OCI-LY3 (cell line): ENCODE data around the gene CACNA2D1.

Experiments
- H2AFZ ChIP-seq: fragments of 200-600, 300-600 bp; shearing (Covaris generic); 2 replicates; pipeline ENCODE4 v1.6.0; 2014; ENCODE audit warnings: antibody characterized with exemption, low read depth, low read length
- H3K27ac ChIP-seq: fragments of 200-600, 300-600 bp; sonication (generic); 2 replicates; pipeline ENCODE4 v1.5.1; 2014; ENCODE audit warnings: mild to moderate bottlenecking, low read length, moderate library complexity, mixed read lengths
- H3K27me3 ChIP-seq: fragments of 200-600, 300-600 bp; sonication (generic); 2 replicates; pipeline ENCODE4 v1.6.1; 2014; ENCODE audit warnings: low read depth, low read length, mixed read lengths
- H3K36me3 ChIP-seq: fragments of 200-600, 300-600 bp; sonication (generic); replicated peaks from 2 replicates; pipeline ENCODE3; 2014; ENCODE audit warnings: low read depth, low read length, mixed read lengths
- H3K4me1 ChIP-seq: fragments of 300-600, 200-600 bp; sonication (generic); 2 replicates; pipeline ENCODE4 v1.6.1; 2014; ENCODE audit warnings: low read length, mixed read lengths
- H3K4me2 ChIP-seq: fragments of 200-600, 300-600 bp; sonication (generic); 2 replicates; pipeline ENCODE4 v1.6.1; 2014; ENCODE audit warnings: low read length, mixed read lengths
- H3K4me3 ChIP-seq: fragments of 300-600, 200-600 bp; sonication (generic); 2 replicates; pipeline ENCODE4 v1.5.1; 2014; ENCODE audit warnings: antibody characterized with exemption, mild to moderate bottlenecking, low read length, moderate library complexity
- H3K79me2 ChIP-seq: fragments of 300-600, 200-600 bp; shearing (Covaris generic); 2 replicates; pipeline ENCODE4 v1.6.1; 2014; ENCODE audit warnings: mild to moderate bottlenecking, low read length, mixed read lengths
- H3K9ac ChIP-seq: fragments of 300-600, 200-600 bp; shearing (Covaris generic); 2 replicates; pipeline ENCODE4 v1.6.0; 2014; ENCODE audit warnings: mild to moderate bottlenecking, low read length, moderate library complexity
- H3K9me3 ChIP-seq: fragments of 200-600, 300-600 bp; shearing (Covaris generic); 2 replicates; pipeline ENCODE4 v1.6.1; 2014; ENCODE audit warnings: low read length, mixed read lengths; ENCODE audit not compliant: insufficient read depth
- H4K20me1 ChIP-seq: fragments of 200-600, 300-600 bp; sonication (generic); 2 replicates; pipeline ENCODE4 v1.6.1; 2016; ENCODE audit warnings: low read length, mixed read lengths; ENCODE audit not compliant: insufficient read depth
- EZH2phosphoT487 ChIP-seq: fragments of 200-600 bp; shearing (Covaris generic); IDR thresholded peaks from 2 replicates; pipeline ENCODE4 v1.6.1; 2018; ENCODE audit warnings: antibody characterized with exemption, mixed run types, low read depth
- TF ChIP-seq, protein P1 (sequence below): fragments of 200-600, 300-600 bp; sonication (generic); IDR thresholded peaks from 2 replicates; pipeline ENCODE4 v1.5.1; 2014; ENCODE audit warnings: antibody characterized with exemption, low read length, low read depth

CACNA2D1 gene

GRCh38 chr7:82126576-82126975 is 317.0 kb downstream of the CACNA2D1 start:
- H3K9me3 ChIP-seq: peaks cover 4% of the 10 kb centered on the region; the same call in 1 of the 2 replicates
- H3K4me3 ChIP-seq: no peak overlapping the region
- no peaks in the 10 kb centered on the region for H3K27me3 ChIP-seq
- no peaks in the 10 kb centered on the region for H4K20me1 ChIP-seq
- no peak overlapping the region for H3K27ac ChIP-seq
- no peak overlapping the region for H3K9ac ChIP-seq
- H3K36me3 ChIP-seq: no peaks in the 10 kb centered on the region
- no peaks in the 10 kb centered on the region for H3K4me1 ChIP-seq
- H2AFZ ChIP-seq: no peak overlapping the region
- H3K4me2 ChIP-seq: no peak overlapping the region
- no peaks in the 10 kb centered on the region for H3K79me2 ChIP-seq
- no peak for TF ChIP-seq EZH2phosphoT487
- TF ChIP-seq, protein P1, sequence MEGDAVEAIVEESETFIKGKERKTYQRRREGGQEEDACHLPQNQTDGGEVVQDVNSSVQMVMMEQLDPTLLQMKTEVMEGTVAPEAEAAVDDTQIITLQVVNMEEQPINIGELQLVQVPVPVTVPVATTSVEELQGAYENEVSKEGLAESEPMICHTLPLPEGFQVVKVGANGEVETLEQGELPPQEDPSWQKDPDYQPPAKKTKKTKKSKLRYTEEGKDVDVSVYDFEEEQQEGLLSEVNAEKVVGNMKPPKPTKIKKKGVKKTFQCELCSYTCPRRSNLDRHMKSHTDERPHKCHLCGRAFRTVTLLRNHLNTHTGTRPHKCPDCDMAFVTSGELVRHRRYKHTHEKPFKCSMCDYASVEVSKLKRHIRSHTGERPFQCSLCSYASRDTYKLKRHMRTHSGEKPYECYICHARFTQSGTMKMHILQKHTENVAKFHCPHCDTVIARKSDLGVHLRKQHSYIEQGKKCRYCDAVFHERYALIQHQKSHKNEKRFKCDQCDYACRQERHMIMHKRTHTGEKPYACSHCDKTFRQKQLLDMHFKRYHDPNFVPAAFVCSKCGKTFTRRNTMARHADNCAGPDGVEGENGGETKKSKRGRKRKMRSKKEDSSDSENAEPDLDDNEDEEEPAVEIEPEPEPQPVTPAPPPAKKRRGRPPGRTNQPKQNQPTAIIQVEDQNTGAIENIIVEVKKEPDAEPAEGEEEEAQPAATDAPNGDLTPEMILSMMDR: no peak

GRCh38 chr7:82124445-82124844 is 319.1 kb downstream of the CACNA2D1 start:
- H4K20me1 ChIP-seq: no peaks in the 10 kb centered on the region
- H3K27ac ChIP-seq: no peak overlapping the region
- no peak overlapping the region for H3K4me2 ChIP-seq
- H2AFZ ChIP-seq: no peak overlapping the region
- H3K9ac ChIP-seq: no peak overlapping the region
- no peaks in the 10 kb centered on the region for H3K27me3 ChIP-seq
- no peaks in the 10 kb centered on the region for H3K4me1 ChIP-seq
- TF ChIP-seq, protein P1: no peak
- no peak for TF ChIP-seq EZH2phosphoT487
- no peaks in the 10 kb centered on the region for H3K79me2 ChIP-seq
- H3K4me3 ChIP-seq: no peak overlapping the region
- peaks cover 4% of the 10 kb centered on the region; the same call in 1 of the 2 replicates for H3K9me3 ChIP-seq
- H3K36me3 ChIP-seq: no peaks in the 10 kb centered on the region

DNA sequence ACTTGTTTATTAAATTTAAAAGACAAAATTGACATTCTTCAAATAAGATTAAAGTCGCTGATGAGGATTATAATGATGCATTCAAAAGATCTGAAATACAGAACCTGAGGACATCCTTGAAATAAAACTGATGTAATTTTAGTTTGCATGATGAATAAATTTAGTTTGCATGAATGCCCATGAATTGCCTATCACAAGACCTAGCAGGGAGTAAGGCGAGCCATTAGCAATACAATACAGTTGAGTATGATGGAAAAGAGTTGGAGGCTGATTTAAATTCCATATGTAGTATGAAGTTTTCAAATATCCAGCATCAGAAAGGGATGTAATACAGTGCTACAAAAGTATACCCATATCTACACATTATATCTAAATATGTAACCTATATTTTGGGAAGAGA is 321.3 kb downstream of the CACNA2D1 start:
- H4K20me1 ChIP-seq: no peaks in the 10 kb centered on the region
- no peak for TF ChIP-seq EZH2phosphoT487
- TF ChIP-seq, protein P1: no peak
- peaks cover 4% of the 10 kb centered on the region; the same call in 1 of the 2 replicates for H3K9me3 ChIP-seq

GRCh38 chr7:82114237-82114636 is 329.3 kb downstream of the CACNA2D1 start:
- no peaks in the 10 kb centered on the region for H3K9me3 ChIP-seq
- H3K9ac ChIP-seq: no peak overlapping the region
- no peaks in the 10 kb centered on the region for H3K4me1 ChIP-seq
- H3K4me2 ChIP-seq: no peak overlapping the region
- no peaks in the 10 kb centered on the region for H3K36me3 ChIP-seq
- no peak overlapping the region for H3K27ac ChIP-seq
- no peak for TF ChIP-seq EZH2phosphoT487
- H3K27me3 ChIP-seq: no peaks in the 10 kb centered on the region
- no peaks in the 10 kb centered on the region for H4K20me1 ChIP-seq
- H3K4me3 ChIP-seq: no peak overlapping the region
- H3K79me2 ChIP-seq: no peaks in the 10 kb centered on the region
- H2AFZ ChIP-seq: no peak overlapping the region

More for the DNA sequence above, 321.3 kb downstream of the CACNA2D1 start:
- no peaks in the 10 kb centered on the region for H3K36me3 ChIP-seq
- H3K27ac ChIP-seq: no peak overlapping the region
- H2AFZ ChIP-seq: no peak overlapping the region
- H3K4me3 ChIP-seq: no peak overlapping the region
- H3K4me1 ChIP-seq: no peaks in the 10 kb centered on the region
- H3K27me3 ChIP-seq: no peaks in the 10 kb centered on the region
- H3K4me2 ChIP-seq: no peak overlapping the region
- H3K9ac ChIP-seq: no peak overlapping the region
- no peaks in the 10 kb centered on the region for H3K79me2 ChIP-seq
